Suppressor macrophage treated with lipopolysaccharide for 4 hours (primary cell): ENCODE results near the gene JAKMIP2.

Experiments
- DNase-seq: peaks from one replicate; pipeline ENCODE4 v3.0.0-alpha.2; 2020

Gene JAKMIP2

GRCh38 chr5:147693233-147693632 is 89.3 kb downstream of the JAKMIP2 start:
- no peak for DNase-seq

- DNase-seq, result no peak
These were observed 91.4 kb downstream of the JAKMIP2 start for GRCh38 chr5:147691130-147691529.

GRCh38 chr5:147690595-147690994 is 91.9 kb downstream of the JAKMIP2 start:
- DNase-seq, result no peak

- DNase-seq, result no peak
These were observed 93.1 kb downstream of the JAKMIP2 start for GRCh38 chr5:147689426-147689825.

- no peak for DNase-seq
These were observed 93.7 kb downstream of the JAKMIP2 start for GRCh38 chr5:147688656-147689356.

- no peak for DNase-seq
These were observed 95.4 kb downstream of the JAKMIP2 start for GRCh38 chr5:147687118-147687517.

GRCh38 chr5:147686421-147686820 is 96.1 kb downstream of the JAKMIP2 start:
- DNase-seq, result no peak

GRCh38 chr5:147685993-147686392 is 96.5 kb downstream of the JAKMIP2 start:
- DNase-seq, result no peak

- DNase-seq, result no peak
These were observed 107.4 kb downstream of the JAKMIP2 start for GRCh38 chr5:147675168-147675567.

- DNase-seq, result no peak
These were observed 108.1 kb downstream of the JAKMIP2 start for GRCh38 chr5:147674411-147674810.

- DNase-seq, result no peak
These were observed 108.7 kb downstream of the JAKMIP2 start for GRCh38 chr5:147673791-147674190.

GRCh38 chr5:147673266-147673665 is 109.3 kb downstream of the JAKMIP2 start:
- DNase-seq, result no peak

- no peak for DNase-seq
These were observed 111.2 kb downstream of the JAKMIP2 start for GRCh38 chr5:147671365-147671764.

- DNase-seq, result no peak
These were observed 111.7 kb downstream of the JAKMIP2 start for GRCh38 chr5:147670815-147671214.

- no peak for DNase-seq
These were observed 113.2 kb downstream of the JAKMIP2 start for GRCh38 chr5:147669169-147669869.

GRCh38 chr5:147668385-147668784 is 114.1 kb downstream of the JAKMIP2 start:
- no peak for DNase-seq

GRCh38 chr5:147667363-147667762 is 115.2 kb downstream of the JAKMIP2 start:
- DNase-seq, result no peak

GRCh38 chr5:147666419-147666818 is 116.1 kb downstream of the JAKMIP2 start:
- no peak for DNase-seq

- DNase-seq, result no peak
These were observed 121.0 kb downstream of the JAKMIP2 start for GRCh38 chr5:147661541-147661940.

GRCh38 chr5:147659166-147659929 is 123.2 kb downstream of the JAKMIP2 start:
- no peak for DNase-seq

GRCh38 chr5:147658293-147658932 is 124.1 kb downstream of the JAKMIP2 start:
- DNase-seq, result no peak

GRCh38 chr5:147648597-147648996 is 133.9 kb downstream of the JAKMIP2 start:
- DNase-seq, result no peak

- DNase-seq, result no peak
These were observed 137.3 kb downstream of the JAKMIP2 start for GRCh38 chr5:147645197-147645596.
